Measurements from ENCODE around the gene TBC1D22A. TPM values are rescaled to one million over a fixed set of nuclear protein-coding genes. Genes with fewer than 3 reads are reported as not detected.
A peak's percentile ranks its signal among the peaks of the same experiment; 100 is the strongest.

TBC1D22A gene
- total and polyA plus RNA-seq, 2 donors (not counting 3 experiments of a cell fraction or from before 2014, with no cell fraction given): 26.1 to 32.4 TPM

DNA sequence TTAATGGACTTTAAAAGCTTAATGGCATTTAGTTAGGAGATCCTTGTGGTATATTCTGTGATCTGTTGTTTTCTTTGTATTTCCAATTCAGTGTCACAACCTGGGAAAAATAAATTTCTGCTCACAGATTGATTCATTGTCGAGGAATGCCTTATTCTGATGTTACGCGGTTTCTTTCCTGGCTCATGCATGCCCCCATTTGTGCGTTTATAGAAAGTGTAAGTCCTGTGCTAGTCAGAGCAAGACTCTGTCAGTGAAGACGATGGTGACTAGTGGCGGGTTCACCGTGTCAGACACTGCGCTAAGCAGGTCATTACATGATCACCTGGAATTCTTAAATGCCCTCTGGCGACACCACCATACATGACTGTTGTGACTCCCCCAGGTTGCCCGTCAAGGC is 169.4 kb downstream of the TBC1D22A start:
- Histone ChIP-seq H3K9me1 (replicated peaks; ENCODE audit: control insufficient read depth, extremely low read depth, insufficient read depth, low read length) (no peaks in the 10 kb centered on the region), H3K9me3 (replicated peaks; ENCODE audit: control insufficient read depth, insufficient read depth, low read length) (no peaks in the 10 kb centered on the region), H3K9ac (replicated peaks; ENCODE audit: extremely low read depth, insufficient read depth, low read length) (no peak overlapping the region), H4K20me1 (replicated peaks; ENCODE audit: control insufficient read depth, extremely low read depth, insufficient read depth, low read length) (no peaks in the 10 kb centered on the region), H3K79me2 (ENCODE audit: control insufficient read depth, insufficient read depth, low read length) (no peaks in the 10 kb centered on the region), H3K4me1 (ENCODE audit: control insufficient read depth, extremely low read depth, insufficient read depth, low read length) (peaks cover 16% of the 10 kb centered on the region), H3K27ac (ENCODE audit: insufficient read depth, low read depth, low read length) (no peak overlapping the region), H3K4me2 (ENCODE audit: insufficient read depth, low read length) (no peak overlapping the region), H3K27me3 (ENCODE audit: control insufficient read depth in 2 of 2, insufficient read depth in 2 of 2, low read length in 2 of 2) (no peaks in the 10 kb centered on the region), H2AFZ (ENCODE audit: low read depth, low read length) (no peak overlapping the region), H3K4me3 (replicated peaks in 1 of 3; ENCODE audit: insufficient read depth in 1 of 3, low read depth in 1 of 3, low read length in 3 of 3) (no peak overlapping the region), H3K36me3 (ENCODE audit: control insufficient read depth in 2 of 2, extremely low read depth in 1 of 2, insufficient read depth in 2 of 2, low read length in 2 of 2) (no peaks in the 10 kb centered on the region)
- peak; percentile 50 for FAIRE-seq
- dilution Hi-C loops (cut with MboI; ENCODE audit: extremely low pct_ligation_motif_present, low sequenced_read_pairs) (no loop called here), intact Hi-C loops (cut with micrococcal nuclease) (no loop called here)
- no TSS peak for BruUV-seq (replicated peaks)
- ChIA-PET POLR2A (no interaction called here), CTCF (no interaction called here)
- TF ChIP-seq GATA2 (IDR thresholded peaks at IDR 0.05; ENCODE audit: insufficient read depth, insufficient read length, low read depth, low read length): no peak
- TF ChIP-seq MYC (IDR thresholded peaks at IDR 0.05; ENCODE audit: low read depth, low read length): no peak
- no peak for TF ChIP-seq JUN (IDR thresholded peaks at IDR 0.05; ENCODE audit: borderline replicate concordance, insufficient read depth, insufficient read length, low read depth)
- TF ChIP-seq FOS (IDR thresholded peaks at IDR 0.05; ENCODE audit: borderline replicate concordance, insufficient read depth, low read length): no peak
- no peak for TF ChIP-seq POLR2AphosphoS5 (IDR thresholded peaks at IDR 0.05; ENCODE audit: insufficient read depth, low read depth, low read length)
- TF ChIP-seq, protein P1, sequence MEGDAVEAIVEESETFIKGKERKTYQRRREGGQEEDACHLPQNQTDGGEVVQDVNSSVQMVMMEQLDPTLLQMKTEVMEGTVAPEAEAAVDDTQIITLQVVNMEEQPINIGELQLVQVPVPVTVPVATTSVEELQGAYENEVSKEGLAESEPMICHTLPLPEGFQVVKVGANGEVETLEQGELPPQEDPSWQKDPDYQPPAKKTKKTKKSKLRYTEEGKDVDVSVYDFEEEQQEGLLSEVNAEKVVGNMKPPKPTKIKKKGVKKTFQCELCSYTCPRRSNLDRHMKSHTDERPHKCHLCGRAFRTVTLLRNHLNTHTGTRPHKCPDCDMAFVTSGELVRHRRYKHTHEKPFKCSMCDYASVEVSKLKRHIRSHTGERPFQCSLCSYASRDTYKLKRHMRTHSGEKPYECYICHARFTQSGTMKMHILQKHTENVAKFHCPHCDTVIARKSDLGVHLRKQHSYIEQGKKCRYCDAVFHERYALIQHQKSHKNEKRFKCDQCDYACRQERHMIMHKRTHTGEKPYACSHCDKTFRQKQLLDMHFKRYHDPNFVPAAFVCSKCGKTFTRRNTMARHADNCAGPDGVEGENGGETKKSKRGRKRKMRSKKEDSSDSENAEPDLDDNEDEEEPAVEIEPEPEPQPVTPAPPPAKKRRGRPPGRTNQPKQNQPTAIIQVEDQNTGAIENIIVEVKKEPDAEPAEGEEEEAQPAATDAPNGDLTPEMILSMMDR (IDR thresholded peaks at IDR 0.05; ENCODE audit: extremely low read depth in 1 of 2, insufficient read depth in 1 of 2, low read depth in 1 of 2, low read length in 2 of 2): no peak
- TF ChIP-seq POLR2A (IDR thresholded peaks at IDR 0.05; ENCODE audit: low read depth, low read length): no peak
- TF ChIP-seq, protein P2, sequence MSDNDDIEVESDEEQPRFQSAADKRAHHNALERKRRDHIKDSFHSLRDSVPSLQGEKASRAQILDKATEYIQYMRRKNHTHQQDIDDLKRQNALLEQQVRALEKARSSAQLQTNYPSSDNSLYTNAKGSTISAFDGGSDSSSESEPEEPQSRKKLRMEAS (IDR thresholded peaks at IDR 0.05; ENCODE audit: insufficient read depth, insufficient read length): no peak
- no peak for TF ChIP-seq EZH2 (IDR thresholded peaks at IDR 0.05; ENCODE audit: borderline replicate concordance, low read depth, low read length, severe bottlenecking)
- no peak for DNase-seq (ENCODE audit: low read depth, low spot score)
